Mucosa of descending colon (tissue), 3 donors: Measurements from ENCODE around the gene REPS2. TPM values are rescaled to one million over a fixed set of nuclear protein-coding genes. Genes with fewer than 3 reads are reported as not detected.

Experiments used
- ATAC-seq: fragments of 200-7000 bp; cut with Tn5 transposase; one replicate; pipeline ENCODE4 v1.9.1; 2020; ENCODE audit warnings: mild to moderate bottlenecking, moderate library complexity
- DNase-seq, 3 donors: peaks; one replicate each; pipeline ENCODE4 v3.0.0-alpha.2; 2020
- H3K36me3 ChIP-seq: fragments of 200-600 bp; one replicate; pipeline ENCODE4 v1.8.0; 2021; ENCODE audit warnings: low read depth, mild to moderate bottlenecking
- H3K4me1 ChIP-seq: fragments of 200-600 bp; one replicate; pipeline ENCODE4 v1.8.0; 2021; ENCODE audit warnings: low read depth, mild to moderate bottlenecking
- H3K4me3 ChIP-seq: fragments of 200-600 bp; one replicate; pipeline ENCODE4 v1.8.0; 2021; ENCODE audit warnings: mild to moderate bottlenecking
- H3K9me3 ChIP-seq: fragments of 200-600 bp; one replicate; pipeline ENCODE4 v1.8.0; 2021; ENCODE audit warnings: mild to moderate bottlenecking
- intact Hi-C, 2 donors: fragments of 100-400 bp; cut with DNase I in 1 of 2; cut with micrococcal nuclease in 1 of 2; formaldehyde crosslinking; loops; one replicate each; pipeline versions ENCODE4 v1.11.0 to v1.11.1; 2022; cut with DNase I, micrococcal nuclease
- total RNA-seq, 3 donors: library from RNA; stranded (reverse); fragmentation: NEBNext Ultra II Directional in 2 of 3; extraction: Animal tissue kit (Norgen Biotek cat#: 25700) in 2 of 3; gene quantifications; one replicate each; pipeline versions ENCODE4 v1.2.1 to v1.2.4, GENCODE V29; 2021 to 2023
- TF ChIP-seq, protein P1 (sequence below): fragments of 200-600 bp; IDR thresholded peaks from one replicate; pipeline ENCODE4 v1.8.0; 2022; ENCODE audit warnings: antibody characterized with exemption, mild to moderate bottlenecking
- donor health status: DM: no; HTN: no; CAD: no; lungs with moderate emphysema.
- donor health status: DM: no; HTN: no; CAD: no.
- donor health status: DM: no; HTN: yes; CAD: no.

Gene REPS2
- total RNA-seq, 3 donors from 2014 or later: 12.7 to 19.6 (median 17.2) TPM

DNA sequence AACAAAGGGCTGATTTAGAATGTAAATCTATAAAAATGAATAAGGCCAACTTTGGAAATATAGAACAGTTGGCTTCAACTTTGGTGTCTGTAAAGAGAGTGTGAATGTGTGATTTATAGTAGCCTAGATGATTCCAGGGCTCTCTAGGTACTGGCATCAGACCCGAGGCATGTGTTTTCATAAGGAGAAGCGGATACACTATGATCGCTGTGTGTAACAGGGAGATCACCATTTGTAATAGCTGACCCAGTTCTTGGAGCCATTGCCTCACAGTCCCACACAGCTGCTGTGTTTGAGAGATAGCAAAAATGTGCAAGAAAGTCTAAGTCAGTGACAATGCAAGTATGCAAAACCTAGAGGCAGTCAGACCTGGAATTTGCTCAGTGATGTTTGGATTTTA is 135.1 kb downstream of the REPS2 start:
- H3K4me3 ChIP-seq: no peak overlapping the region
- H3K9me3 ChIP-seq: no peaks in the 10 kb centered on the region
- intact Hi-C loops: no loop called here
- H3K36me3 ChIP-seq: no peaks in the 10 kb centered on the region
- TF ChIP-seq, protein P1, sequence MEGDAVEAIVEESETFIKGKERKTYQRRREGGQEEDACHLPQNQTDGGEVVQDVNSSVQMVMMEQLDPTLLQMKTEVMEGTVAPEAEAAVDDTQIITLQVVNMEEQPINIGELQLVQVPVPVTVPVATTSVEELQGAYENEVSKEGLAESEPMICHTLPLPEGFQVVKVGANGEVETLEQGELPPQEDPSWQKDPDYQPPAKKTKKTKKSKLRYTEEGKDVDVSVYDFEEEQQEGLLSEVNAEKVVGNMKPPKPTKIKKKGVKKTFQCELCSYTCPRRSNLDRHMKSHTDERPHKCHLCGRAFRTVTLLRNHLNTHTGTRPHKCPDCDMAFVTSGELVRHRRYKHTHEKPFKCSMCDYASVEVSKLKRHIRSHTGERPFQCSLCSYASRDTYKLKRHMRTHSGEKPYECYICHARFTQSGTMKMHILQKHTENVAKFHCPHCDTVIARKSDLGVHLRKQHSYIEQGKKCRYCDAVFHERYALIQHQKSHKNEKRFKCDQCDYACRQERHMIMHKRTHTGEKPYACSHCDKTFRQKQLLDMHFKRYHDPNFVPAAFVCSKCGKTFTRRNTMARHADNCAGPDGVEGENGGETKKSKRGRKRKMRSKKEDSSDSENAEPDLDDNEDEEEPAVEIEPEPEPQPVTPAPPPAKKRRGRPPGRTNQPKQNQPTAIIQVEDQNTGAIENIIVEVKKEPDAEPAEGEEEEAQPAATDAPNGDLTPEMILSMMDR: no peak
- ATAC-seq (no peak), DNase-seq (no peak)
- H3K4me1 ChIP-seq: no peaks in the 10 kb centered on the region

DNA sequence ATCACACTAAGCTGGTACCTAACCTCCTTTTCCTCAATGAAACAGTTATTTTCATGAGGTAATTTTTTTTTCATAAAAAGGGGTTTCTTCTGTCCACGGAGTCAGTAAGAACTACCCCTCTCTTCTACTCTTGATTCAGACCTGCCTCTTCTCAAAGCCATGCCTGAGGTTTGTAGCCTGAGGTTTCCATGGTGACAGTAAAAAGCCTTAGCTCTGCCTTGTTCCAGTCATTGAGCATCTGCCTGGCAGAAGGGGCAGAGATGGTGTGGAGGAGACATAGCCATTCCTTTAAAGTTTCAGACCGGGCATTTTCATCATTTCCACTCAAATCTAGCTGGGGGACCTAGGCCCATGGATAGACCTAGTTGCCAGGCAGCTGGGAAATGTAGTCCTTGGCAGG is 135.5 kb downstream of the REPS2 start:
- intact Hi-C loops: no loop called here
- Histone ChIP-seq H3K4me1 (no peaks in the 10 kb centered on the region), H3K9me3 (no peaks in the 10 kb centered on the region), H3K36me3 (no peaks in the 10 kb centered on the region), H3K4me3 (no peak overlapping the region)
- ATAC-seq (no peak), DNase-seq (no peak)
- TF ChIP-seq, protein P1: no peak

DNA sequence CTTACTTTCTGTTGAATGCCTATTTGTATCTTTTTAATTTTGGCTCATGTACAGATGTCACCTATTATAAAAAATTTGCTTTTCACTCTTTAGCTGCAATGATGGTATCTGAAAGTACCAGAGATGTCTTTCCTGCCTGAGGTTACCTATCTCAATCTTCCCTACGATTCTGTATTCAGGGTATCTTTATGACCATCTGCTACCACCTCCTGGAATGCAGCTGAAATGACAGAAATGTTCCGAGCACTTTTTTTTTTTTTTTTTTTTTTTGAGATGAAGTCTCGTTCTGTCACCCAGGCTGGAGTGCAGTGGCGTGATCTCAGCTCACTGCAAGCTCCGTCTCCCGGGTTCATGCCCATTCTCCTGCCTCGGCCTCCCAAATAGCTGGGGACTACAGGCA is 136.4 kb downstream of the REPS2 start:
- DNase-seq (no peak), ATAC-seq (no peak)
- Histone ChIP-seq H3K9me3 (no peaks in the 10 kb centered on the region), H3K36me3 (no peaks in the 10 kb centered on the region), H3K4me3 (no peak overlapping the region), H3K4me1 (no peaks in the 10 kb centered on the region)
- intact Hi-C loops: no loop called here
- TF ChIP-seq, protein P1: no peak

DNA sequence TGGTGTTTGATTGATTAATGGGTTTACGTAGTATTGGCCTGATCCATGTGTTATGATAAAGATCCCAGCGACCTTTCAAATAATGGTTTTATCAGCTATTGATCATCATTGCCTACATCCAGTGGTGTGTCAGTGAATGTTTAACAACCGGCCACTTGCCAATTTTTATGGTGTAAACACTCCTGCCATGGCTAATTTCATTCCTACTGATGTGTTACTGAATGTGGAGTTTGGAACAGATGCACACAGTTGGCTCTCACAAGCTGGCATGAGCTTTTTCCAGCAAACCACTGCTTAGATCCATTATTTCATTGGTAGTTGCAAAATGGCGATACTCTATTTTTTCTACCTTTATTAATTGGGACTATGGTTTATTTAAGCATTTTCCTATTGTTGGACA is 139.9 kb downstream of the REPS2 start:
- no peaks in the 10 kb centered on the region for H3K9me3 ChIP-seq
- no peaks in the 10 kb centered on the region for H3K4me1 ChIP-seq
- TF ChIP-seq, protein P1: no peak
- no peaks in the 10 kb centered on the region for H3K36me3 ChIP-seq
- H3K4me3 ChIP-seq: no peak overlapping the region
- intact Hi-C loops: no loop called here
- no peak for DNase-seq
- ATAC-seq: no peak

DNA sequence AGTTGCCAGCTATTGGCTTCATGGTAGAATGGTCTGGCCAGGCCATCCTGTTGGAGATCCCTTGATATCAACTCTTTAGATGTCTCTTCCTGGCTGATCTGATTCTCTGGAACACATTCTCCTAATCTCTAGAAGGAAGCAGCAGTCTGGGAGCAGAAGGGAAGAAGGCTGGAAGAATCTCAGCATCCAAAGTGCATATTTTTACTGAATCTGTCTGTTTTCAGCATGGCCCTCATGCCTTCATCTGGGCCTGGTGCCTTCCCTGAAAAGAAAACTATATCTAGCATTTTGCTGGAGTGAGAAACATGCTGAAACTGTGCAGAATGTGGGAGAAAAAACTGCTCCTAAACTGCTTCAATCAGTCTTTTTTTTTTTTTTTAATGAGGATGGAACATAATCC is 148.7 kb downstream of the REPS2 start:
- intact Hi-C loops: no loop called here
- Histone ChIP-seq H3K36me3 (no peaks in the 10 kb centered on the region), H3K9me3 (no peaks in the 10 kb centered on the region), H3K4me1 (no peaks in the 10 kb centered on the region), H3K4me3 (no peak overlapping the region)
- ATAC-seq (no peak), DNase-seq (no peak)
- TF ChIP-seq, protein P1: no peak
